T47D (cell line): Measurements from ENCODE around the gene THRB.
"Not testable (repeated sequence)": the region's sequence is repeated elsewhere in the genome, so short reads cannot be mapped to it uniquely, and the experiment has no call there.

Source experiments
- DNase-seq, 2 experiments: peaks; one replicate each; pipeline versions ENCODE4 v3.0.0 to v3.0.0-alpha.2; 2011 to 2012; ENCODE audit warnings: low read depth in 1 of 2, low spot score in 1 of 2
- JUND ChIP-seq: IDR thresholded peaks from 2 replicates; pipeline ENCODE4 v1.6.1; 2012; ENCODE audit warnings: low read depth
- in situ Hi-C: cut with HindIII; loops from 2 replicates; pipeline ENCODE4 v1.10.0; 2016; ENCODE audit warnings: low sequenced_read_pairs, low pct_unique_long_range_greater_than_20kb

The THRB gene

DNA sequence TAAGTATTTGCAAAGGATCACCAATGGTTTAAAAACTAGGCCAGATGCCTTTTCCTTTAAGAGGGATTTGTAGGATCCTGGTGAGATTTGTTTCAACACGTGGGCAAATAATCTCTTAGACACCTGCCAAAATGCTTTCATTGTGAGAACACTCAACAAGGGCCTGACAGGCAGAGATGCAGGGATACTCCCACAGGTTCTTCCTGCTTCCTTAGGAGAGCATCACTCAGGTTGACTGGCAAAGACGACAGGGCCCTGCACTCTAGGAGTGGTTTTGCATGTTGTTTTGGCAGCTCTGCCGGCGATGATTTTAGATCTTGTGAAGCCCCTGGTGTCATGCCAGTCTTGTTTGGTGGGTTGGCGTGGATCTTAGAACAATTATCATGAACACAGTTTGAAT lies 365.1 kb downstream of the THRB start:
- peak in 1 of 2 experiments; percentile 31 for DNase-seq
- TF ChIP-seq JUND, result no peak
- in situ Hi-C loops, result no loop called here

DNA sequence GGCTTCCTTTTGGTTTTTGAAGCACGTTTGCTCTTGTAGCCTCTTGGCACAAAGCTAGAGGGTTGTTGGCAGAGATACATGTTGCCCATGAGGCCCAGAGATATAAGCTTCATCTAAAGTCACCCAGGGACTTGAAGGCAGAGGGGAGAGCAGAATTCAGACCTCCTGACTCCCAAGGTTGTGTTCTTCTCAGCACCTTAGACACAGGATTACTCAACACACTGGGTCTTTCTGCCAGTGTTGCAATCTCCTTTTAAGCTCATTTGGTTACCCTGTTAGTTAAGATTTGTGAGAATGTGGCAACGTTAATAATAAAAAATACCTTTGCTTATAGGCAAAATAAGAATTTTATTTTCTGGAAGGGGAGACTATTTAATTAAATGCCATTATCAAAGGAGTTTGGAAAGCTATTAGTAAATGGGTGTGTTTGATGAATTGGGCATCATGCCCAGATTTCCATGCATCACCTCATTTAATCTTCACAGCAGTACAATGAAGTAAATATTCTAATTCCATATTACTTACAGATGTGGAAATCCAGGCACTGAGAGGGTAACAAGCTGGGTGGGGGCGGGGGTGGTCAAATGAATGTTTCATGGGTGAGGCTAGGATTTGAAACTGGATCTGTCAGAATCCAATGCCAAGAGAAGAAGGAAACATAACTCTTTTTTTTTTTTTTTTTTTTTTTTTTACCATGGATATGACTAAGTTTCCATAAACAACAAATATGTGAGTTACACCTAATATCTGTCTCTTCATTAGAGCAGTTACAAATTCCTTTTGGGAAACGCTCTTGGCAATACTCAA lies 366.2 kb downstream of the THRB start:
- in situ Hi-C loops, result no loop called here
- no peak for DNase-seq
- no peak for TF ChIP-seq JUND

DNA sequence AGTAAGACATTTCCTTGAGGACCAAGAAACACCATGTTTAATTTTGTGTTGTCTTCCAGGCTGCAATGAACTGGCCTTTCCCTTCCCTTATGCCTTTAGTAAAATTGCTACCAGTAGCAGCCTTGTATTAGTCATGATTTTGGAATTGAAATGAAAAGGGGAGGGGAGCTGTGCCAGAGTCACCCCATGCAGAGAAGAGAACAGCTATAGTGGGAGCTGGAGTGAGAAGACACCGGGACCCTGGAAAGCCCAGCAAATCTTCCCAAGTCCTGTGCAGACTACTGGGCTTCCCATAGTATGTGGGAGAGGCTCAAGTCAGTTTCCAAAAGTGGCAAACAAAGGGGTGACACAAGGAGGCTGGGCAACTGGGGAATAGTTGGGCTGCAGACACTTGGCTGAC lies 371.1 kb downstream of the THRB start:
- DNase-seq, result no peak
- TF ChIP-seq JUND, result no peak
- in situ Hi-C loops, result no loop called here

DNA sequence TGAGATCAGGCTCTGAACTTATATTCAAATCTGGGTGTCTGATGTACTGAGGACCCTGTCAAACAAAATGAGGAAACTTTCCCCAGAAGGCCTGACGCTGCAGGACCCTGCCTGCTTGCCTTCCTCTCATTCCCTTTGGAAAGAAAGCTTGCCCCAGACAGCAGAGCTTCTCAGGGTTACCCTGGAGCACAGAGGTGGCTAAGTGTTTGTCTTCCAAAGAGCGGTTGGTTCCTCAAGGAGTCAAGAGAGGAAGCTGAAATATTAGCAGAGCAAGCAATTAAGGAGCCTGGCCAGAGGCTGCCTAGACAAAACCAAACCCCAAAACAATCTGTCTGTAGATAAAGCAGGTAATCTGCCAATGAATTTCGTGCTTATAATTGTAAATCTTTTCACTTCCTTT lies 374.2 kb downstream of the THRB start:
- DNase-seq, result no peak
- TF ChIP-seq JUND, result no peak
- in situ Hi-C loops, result no loop called here

DNA sequence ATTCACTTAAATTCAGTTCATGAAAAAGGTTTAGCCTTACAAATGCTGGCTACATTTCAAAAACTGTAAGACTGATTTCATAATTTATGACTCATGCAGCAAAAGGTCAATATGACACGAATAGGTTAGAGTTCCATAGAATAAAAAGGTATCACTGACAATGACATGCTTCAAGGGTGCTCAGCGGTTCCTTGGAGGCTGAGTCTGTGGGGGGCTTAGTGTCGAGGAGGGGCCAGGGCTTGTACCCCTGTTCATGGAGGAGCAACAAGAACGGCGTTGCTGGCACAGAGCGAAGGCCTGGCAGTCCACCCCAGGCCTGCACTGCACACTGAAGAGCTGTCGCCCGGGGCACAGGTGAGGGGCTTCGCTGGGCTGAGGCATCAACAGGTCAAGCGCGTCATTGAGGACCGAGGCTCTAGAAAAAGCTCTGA lies 375.3 kb downstream of the THRB start:
- TF ChIP-seq JUND, result no peak
- DNase-seq, result no peak
- in situ Hi-C loops, result no loop called here

DNA sequence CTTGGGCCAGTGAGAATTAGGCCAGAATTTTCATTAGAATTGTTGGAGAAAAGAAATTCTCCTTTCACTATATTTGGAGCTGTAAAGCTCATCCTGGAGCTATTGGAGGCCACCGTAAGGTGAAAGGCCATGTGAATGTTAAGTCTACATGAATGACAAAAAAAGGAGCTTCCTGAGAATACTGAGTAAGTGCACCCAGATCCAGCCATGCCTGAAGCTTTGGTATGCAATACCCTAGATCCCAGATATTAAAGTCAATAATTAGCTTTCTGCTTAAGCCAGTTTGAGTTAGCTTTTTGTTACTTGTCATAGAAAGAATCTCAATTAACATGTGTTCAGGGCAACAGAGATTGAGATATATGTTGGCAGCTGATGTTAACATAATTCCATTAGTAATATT lies 377.1 kb downstream of the THRB start:
- DNase-seq, result no peak
- in situ Hi-C loops, result no loop called here
- TF ChIP-seq JUND, result no peak

DNA sequence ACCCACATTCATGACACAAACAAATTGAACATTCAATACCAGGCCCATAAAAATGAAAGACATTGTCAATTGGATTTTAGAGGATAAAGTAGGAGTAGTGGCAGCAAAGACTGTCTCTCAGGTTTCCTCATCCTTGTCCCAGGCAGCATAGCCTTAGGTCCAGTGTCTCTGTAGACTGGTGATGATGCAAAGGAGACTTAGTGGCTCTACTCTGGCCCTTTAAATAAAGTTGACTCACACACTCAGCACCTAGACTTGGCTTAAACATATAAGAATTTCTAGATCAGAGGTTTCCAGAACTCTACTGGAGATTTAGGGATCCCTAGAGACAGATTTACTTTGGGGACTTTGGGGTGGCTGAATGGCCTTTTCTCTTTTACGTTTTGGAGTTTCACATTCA lies 382.9 kb downstream of the THRB start:
- no peak for DNase-seq
- TF ChIP-seq JUND, result no peak
- in situ Hi-C loops, result no loop called here

DNA sequence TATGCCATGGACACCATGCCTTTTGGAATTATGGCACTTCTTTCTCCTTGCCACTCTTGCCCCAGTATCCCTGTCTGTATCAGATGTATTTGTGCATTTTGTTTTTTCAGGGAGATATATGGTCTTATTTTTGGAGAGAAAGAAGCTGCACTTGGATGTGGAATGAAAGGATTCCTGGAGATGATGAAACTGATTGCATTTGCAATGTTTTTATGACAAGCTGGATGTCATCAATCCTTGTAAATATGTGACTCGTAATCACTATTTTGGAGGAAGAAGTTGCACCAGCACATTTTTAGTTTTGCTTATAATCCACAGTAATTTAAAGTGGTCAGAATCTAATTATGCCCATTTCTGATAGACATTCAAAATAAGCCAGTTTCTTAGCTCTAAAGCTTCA lies 384.6 kb downstream of the THRB start:
- in situ Hi-C loops, result no loop called here
- DNase-seq, result no peak
- no peak for TF ChIP-seq JUND

DNA sequence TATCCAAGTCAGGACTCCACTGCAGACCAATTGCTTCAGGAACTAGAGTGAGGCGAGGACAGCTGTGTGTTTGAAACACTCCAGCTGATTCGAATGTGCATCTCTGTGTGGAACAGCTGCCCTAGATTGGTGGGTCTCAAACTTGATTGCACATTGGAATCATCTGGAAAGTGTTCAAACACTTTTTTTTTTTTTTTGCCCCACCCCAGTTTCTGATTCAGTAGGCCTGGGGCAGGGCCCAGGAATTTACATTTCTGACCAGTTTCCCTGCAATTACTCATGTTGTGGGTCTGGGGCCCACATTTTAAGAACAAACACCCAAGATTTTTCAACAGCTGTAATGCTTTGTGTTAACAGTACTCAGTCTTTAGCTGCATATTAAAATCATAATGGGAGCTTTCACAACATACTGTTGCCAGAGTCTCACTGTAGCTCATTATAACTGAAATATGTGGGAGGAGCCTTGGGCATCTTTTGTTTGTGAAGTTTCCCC lies 392.9 kb downstream of the THRB start:
- in situ Hi-C loops, result no loop called here
- no peak for TF ChIP-seq JUND
- DNase-seq, result no peak

DNA sequence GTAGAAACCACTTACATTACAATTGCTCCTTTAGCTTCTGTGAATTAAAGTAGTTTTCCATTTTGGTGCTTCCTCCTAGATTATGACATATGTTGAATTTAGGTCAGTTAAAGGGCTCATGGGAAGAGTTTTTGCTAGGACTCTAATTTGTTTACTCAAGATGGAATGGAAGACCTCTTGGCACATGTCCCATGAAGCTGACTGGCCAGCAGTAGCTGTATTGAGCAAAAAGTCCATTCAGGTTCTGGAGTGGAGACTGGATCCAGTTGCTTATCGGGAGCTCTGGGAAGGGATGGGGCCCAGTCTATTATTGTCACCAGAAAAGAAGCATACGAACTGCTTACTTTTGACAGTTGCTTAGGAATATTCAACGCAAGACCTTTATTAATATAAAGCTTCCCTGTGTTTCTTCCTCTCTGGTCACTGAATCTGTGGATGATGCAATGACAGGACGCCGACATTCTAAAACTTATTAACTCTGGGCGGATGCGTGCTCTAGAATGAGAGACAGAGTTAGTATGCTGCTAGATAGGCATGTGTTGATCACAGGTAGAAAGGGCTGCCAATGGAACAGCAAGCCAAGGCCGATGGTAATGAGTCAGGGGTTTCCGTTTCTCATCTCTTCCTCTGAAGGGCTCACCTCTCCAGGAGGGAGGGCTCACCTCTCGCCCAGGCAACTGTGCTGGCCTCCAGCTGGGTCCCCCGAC lies 393.8 kb downstream of the THRB start:
- DNase-seq, result no peak
- no peak for TF ChIP-seq JUND
- in situ Hi-C loops, result no loop called here

DNA sequence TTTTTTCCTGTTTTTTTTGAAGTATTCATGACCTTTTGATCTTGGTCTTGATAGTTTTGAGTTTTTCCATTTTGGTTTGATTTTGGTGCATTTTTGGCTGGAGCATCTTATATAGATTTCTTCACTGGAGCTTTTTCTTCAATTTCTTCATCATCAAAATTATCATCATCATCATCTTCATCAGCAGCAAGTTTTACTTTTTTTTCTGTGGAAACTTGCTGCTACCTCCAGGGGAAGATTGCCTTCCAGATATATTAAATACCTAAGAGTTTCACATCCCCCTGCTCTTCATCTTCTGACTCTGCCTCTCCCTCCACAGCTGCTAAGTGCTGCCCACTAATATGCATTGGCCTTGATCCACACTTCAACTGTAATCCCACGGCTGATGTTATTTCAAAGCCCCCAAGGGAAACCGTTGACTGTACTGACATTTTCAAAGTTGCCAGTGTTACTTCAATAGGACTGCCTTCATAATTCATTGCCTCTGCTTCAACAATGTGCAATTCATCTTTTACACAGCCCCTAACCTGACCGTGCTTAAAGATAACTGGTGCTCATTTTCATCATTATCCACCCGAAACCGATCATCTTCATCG lies 397.9 kb downstream of the THRB start:
- DNase-seq, result no peak
- in situ Hi-C loops, result no loop called here
- TF ChIP-seq JUND, result no peak

DNA sequence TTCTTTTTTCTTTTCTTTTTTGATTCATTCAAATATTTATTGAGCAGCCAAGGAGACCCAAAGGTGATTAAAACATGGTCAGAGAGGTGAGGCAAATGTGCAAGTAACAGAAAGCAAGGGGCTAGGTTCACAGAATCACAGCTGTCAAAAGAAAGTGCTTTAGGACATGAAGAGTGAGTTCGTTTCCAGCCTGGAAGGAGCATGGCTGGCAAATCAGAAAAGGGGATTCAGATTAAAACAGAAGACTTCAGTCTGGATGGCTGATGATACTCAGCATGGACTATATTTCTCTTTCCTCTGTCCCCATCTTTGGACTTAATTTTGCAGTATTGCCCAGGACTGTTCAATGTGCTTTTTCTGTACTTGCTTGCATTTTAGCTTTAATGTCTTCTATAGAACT lies 398.4 kb downstream of the THRB start:
- no peak for TF ChIP-seq JUND
- in situ Hi-C loops, result no loop called here
- DNase-seq, result no peak

DNA sequence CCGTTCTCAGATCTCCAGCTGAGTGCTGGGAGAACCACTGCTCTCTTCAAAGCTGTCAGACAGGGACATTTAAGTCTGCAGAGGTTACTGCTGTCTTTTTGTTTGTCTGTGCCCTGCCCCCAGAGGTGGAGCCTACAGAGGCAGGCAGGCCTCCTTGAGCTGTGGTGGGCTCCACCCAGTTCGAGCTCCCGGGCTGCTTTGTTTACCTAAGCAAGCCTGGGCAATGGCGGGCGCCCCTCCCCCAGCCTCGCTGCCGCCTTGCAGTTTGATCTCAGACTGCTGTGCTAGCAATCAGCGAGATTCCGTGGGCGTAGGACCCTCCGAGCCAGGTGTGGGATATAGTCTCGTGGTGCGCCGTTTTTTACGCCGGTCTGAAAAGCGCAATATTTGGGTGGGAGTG lies 399.8 kb downstream of the THRB start:
- DNase-seq, in situ Hi-C loops: not testable (repeated sequence)
